CD14-positive monocyte (primary cell): ENCODE results near the gene NLRP3. TPM values are rescaled to one million over a fixed set of nuclear protein-coding genes. Genes with fewer than 3 reads are reported as not detected.
A peak's percentile ranks its signal among the peaks of the same experiment; 100 is the strongest.

Experiments
- DNase-seq, 3 donors: peaks; one replicate each; pipeline ENCODE4 v3.0.0-alpha.2; 2011 to 2022
- H2AFZ ChIP-seq: 2 replicates; pipeline ENCODE4 v1.6.0; 2012; ENCODE audit warnings: mild to moderate bottlenecking, low read depth, low read length, inconsistent platforms; ENCODE audit not compliant: insufficient read depth, poor library complexity, severe bottlenecking
- H3K27ac ChIP-seq, 2 donors: 1 replicate in 1 of 2; 2 replicates in 1 of 2; pipeline ENCODE4 v1.5.1; 2012 to 2013; ENCODE audit warnings: low read length in 2 of 2, control low read depth in 1 of 2, inconsistent platforms in 1 of 2, low read depth in 1 of 2, mild to moderate bottlenecking in 1 of 2
- H3K27me3 ChIP-seq, 2 donors: one replicate each; pipeline versions ENCODE4 v1.6.0 to v1.6.1; 2011 to 2013; ENCODE audit warnings: low read length in 2 of 2; ENCODE audit not compliant: control insufficient read depth in 2 of 2, insufficient read depth in 2 of 2
- H3K36me3 ChIP-seq, 2 donors: replicated peaks in 1 of 2; 1 replicate in 1 of 2; 2 replicates in 1 of 2; pipeline versions ENCODE4 v1.5.1 to v1.6.1; 2012 to 2013; ENCODE audit warnings: low read length in 2 of 2, control low read depth in 1 of 2, inconsistent platforms in 1 of 2, mild to moderate bottlenecking in 1 of 2; ENCODE audit not compliant: insufficient read depth in 2 of 2, control insufficient read depth in 1 of 2
- H3K4me1 ChIP-seq, 2 donors: 1 replicate in 1 of 2; 2 replicates in 1 of 2; pipeline versions ENCODE4 v1.5.1 to v1.6.1; 2012 to 2013; ENCODE audit warnings: low read length in 2 of 2, control low read depth in 1 of 2, inconsistent platforms in 1 of 2, mild to moderate bottlenecking in 1 of 2, moderate library complexity in 1 of 2; ENCODE audit not compliant: insufficient read depth in 2 of 2, control insufficient read depth in 1 of 2
- H3K4me2 ChIP-seq: replicated peaks from 2 replicates; pipeline ENCODE3; 2012; ENCODE audit warnings: low read length, moderate library complexity, mild to moderate bottlenecking; ENCODE audit not compliant: poor library complexity, severe bottlenecking; ENCODE audit errors: extremely low read depth
- H3K4me3 ChIP-seq, 3 experiments: fragments of 200-600 bp in 1 of 3; sonication (generic) in 1 of 3; replicated peaks in 1 of 3; 1 replicate in 2 of 3; 2 replicates in 1 of 3; pipeline ENCODE4 v1.5.1; 2011 to 2013; ENCODE audit warnings: low read length in 3 of 3, mild to moderate bottlenecking in 3 of 3, control low read depth in 2 of 3, low read depth in 2 of 3, inconsistent platforms in 1 of 3, moderate library complexity in 1 of 3
- H3K79me2 ChIP-seq: 2 replicates; pipeline ENCODE4 v1.6.0; 2012; ENCODE audit warnings: mild to moderate bottlenecking, control low read depth, inconsistent platforms, low read length, moderate library complexity; ENCODE audit not compliant: insufficient read depth
- H3K9ac ChIP-seq: 2 replicates; pipeline ENCODE4 v1.6.0; 2017; ENCODE audit warnings: low read length, mild to moderate bottlenecking; ENCODE audit not compliant: insufficient read depth, poor library complexity, severe bottlenecking
- H3K9me3 ChIP-seq, 2 donors: replicated peaks in 1 of 2; 1 replicate in 1 of 2; 2 replicates in 1 of 2; pipeline versions ENCODE4 v1.5.1 to v1.6.1; 2012 to 2013; ENCODE audit warnings: low read length in 2 of 2, control low read depth in 1 of 2; ENCODE audit not compliant: control insufficient read depth in 1 of 2, insufficient read depth in 1 of 2
- H4K20me1 ChIP-seq: 2 replicates; pipeline ENCODE4 v1.6.0; 2012; ENCODE audit warnings: mild to moderate bottlenecking, low read length, control low read depth, moderate library complexity; ENCODE audit not compliant: insufficient read depth
- H3K27ac Mint-ChIP-seq, 7 donors: one replicate each; pipeline ENCODE4 v1.8.0; 2020; ENCODE audit warnings: mild to moderate bottlenecking in 7 of 7, mixed read lengths in 7 of 7, moderate library complexity in 6 of 7, inconsistent platforms in 2 of 7
- H3K27me3 Mint-ChIP-seq, 3 donors: one replicate each; pipeline ENCODE4 v1.8.0; 2021 to 2022; ENCODE audit warnings: low read depth in 3 of 3, mild to moderate bottlenecking in 3 of 3, mixed read lengths in 3 of 3, moderate library complexity in 3 of 3, inconsistent platforms in 1 of 3
- H3K36me3 Mint-ChIP-seq, 2 donors: one replicate each; pipeline ENCODE4 v1.8.0; 2020; ENCODE audit warnings: mixed read lengths in 2 of 2, inconsistent platforms in 1 of 2, mild to moderate bottlenecking in 1 of 2
- H3K4me1 Mint-ChIP-seq: one replicate; pipeline ENCODE4 v1.8.0; 2020; ENCODE audit warnings: mild to moderate bottlenecking, mixed read lengths
- H3K4me3 Mint-ChIP-seq, 2 donors: one replicate each; pipeline ENCODE4 v1.8.0; 2020; ENCODE audit warnings: mild to moderate bottlenecking in 2 of 2, mixed read lengths in 2 of 2, moderate library complexity in 1 of 2
- H3K9me3 Mint-ChIP-seq, 7 donors: one replicate each; pipeline ENCODE4 v1.8.0; 2020 to 2022; ENCODE audit warnings: mixed read lengths in 7 of 7, mild to moderate bottlenecking in 6 of 7, moderate library complexity in 6 of 7, inconsistent platforms in 2 of 7
- WGBS: methylation state at CpG from one replicate; pipeline ENCODE4 v1.1.5; 2013; ENCODE audit warnings: missing lambda C conversion rate; ENCODE audit not compliant: insufficient coverage; 5-methylcytosine and 5-hydroxymethylcytosine counted together
- intact Hi-C, 2 donors: fragments of 100-400 bp; cut with micrococcal nuclease; formaldehyde crosslinking; loops; one replicate each; pipeline versions ENCODE4 v1.15.0 to v1.15.1; 2023
- polyA plus RNA-seq, 3 donors: library from polyadenylated mRNA; depleted of rRNA in 1 of 3; unstranded in 2 of 3; stranded (reverse) in 1 of 3; fragments of 300-500 nt in 2 of 3; fragments of >200 nt in 1 of 3; fragmentation: Illumina TruSeq in 2 of 3; gene quantifications; 1 replicate in 2 of 3; 2 replicates in 1 of 3; pipeline ENCODE4 v1.2.3, GENCODE V29; 2012 to 2021
- TF ChIP-seq, protein P1 (sequence below): fragments of 200-600 bp; IDR thresholded peaks from one replicate; pipeline ENCODE4 v1.8.0; 2022; ENCODE audit warnings: antibody characterized with exemption, mild to moderate bottlenecking

The NLRP3 gene
- polyA plus RNA-seq, 3 donors: 56.2 to 400 (median 61.9) TPM

GRCh38 chr1:247366926-247367645 is 48.9 kb upstream of the NLRP3 start:
- intact Hi-C loops: no loop called here
- no peak overlapping the region for H3K4me3 ChIP-seq
- H4K20me1 ChIP-seq: no peaks in the 10 kb centered on the region
- H3K27ac Mint-ChIP-seq: no peak overlapping the region
- no peaks in the 10 kb centered on the region for H3K27me3 ChIP-seq
- H3K4me1 ChIP-seq: no peaks in the 10 kb centered on the region
- H3K9me3 Mint-ChIP-seq: peaks cover 21 to 30% (median 25%) of the 10 kb centered on the region in 7 donors
- TF ChIP-seq, protein P1, sequence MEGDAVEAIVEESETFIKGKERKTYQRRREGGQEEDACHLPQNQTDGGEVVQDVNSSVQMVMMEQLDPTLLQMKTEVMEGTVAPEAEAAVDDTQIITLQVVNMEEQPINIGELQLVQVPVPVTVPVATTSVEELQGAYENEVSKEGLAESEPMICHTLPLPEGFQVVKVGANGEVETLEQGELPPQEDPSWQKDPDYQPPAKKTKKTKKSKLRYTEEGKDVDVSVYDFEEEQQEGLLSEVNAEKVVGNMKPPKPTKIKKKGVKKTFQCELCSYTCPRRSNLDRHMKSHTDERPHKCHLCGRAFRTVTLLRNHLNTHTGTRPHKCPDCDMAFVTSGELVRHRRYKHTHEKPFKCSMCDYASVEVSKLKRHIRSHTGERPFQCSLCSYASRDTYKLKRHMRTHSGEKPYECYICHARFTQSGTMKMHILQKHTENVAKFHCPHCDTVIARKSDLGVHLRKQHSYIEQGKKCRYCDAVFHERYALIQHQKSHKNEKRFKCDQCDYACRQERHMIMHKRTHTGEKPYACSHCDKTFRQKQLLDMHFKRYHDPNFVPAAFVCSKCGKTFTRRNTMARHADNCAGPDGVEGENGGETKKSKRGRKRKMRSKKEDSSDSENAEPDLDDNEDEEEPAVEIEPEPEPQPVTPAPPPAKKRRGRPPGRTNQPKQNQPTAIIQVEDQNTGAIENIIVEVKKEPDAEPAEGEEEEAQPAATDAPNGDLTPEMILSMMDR: no peak
- no peak overlapping the region for H3K9ac ChIP-seq
- 100% methylated on average over 1 of the region's 4 CpGs for WGBS
- no peak overlapping the region for H2AFZ ChIP-seq
- DNase-seq: no peak
- H3K79me2 ChIP-seq: no peaks in the 10 kb centered on the region
- H3K27me3 Mint-ChIP-seq: peaks cover 6 to 7% (median 6%) of the 10 kb centered on the region in 3 donors
- no peaks in the 10 kb centered on the region for H3K36me3 ChIP-seq
- peaks cover 0 to 3% of the 10 kb centered on the region in 2 donors for H3K36me3 Mint-ChIP-seq
- peaks cover 22 to 25% of the 10 kb centered on the region in 2 donors for H3K9me3 ChIP-seq
- H3K4me1 Mint-ChIP-seq: no peaks in the 10 kb centered on the region
- H3K4me2 ChIP-seq: no peak overlapping the region
- no peak overlapping the region for H3K27ac ChIP-seq
- H3K4me3 Mint-ChIP-seq: no peak overlapping the region

GRCh38 chr1:247367786-247368422 is 48.1 kb upstream of the NLRP3 start:
- peaks cover 21 to 30% (median 25%) of the 10 kb centered on the region in 7 donors for H3K9me3 Mint-ChIP-seq
- no peaks in the 10 kb centered on the region for H3K27me3 ChIP-seq
- peaks cover 0 to 3% of the 10 kb centered on the region in 2 donors for H3K36me3 Mint-ChIP-seq
- DNase-seq: no peak
- WGBS: 100% methylated on average over 1 of the region's 6 CpGs
- H3K27me3 Mint-ChIP-seq: peaks cover 6 to 8% (median 7%) of the 10 kb centered on the region in 3 donors
- intact Hi-C loops: no loop called here
- H4K20me1 ChIP-seq: no peaks in the 10 kb centered on the region
- H3K4me1 Mint-ChIP-seq: peaks cover 4% of the 10 kb centered on the region
- no peaks in the 10 kb centered on the region for H3K36me3 ChIP-seq
- TF ChIP-seq, protein P1: no peak
- H2AFZ ChIP-seq: no peak overlapping the region
- H3K4me2 ChIP-seq: no peak overlapping the region
- H3K27ac Mint-ChIP-seq: peak overlapping the region in 1 of 7 donors; percentile 18
- H3K4me1 ChIP-seq: peaks cover 0 to 2% of the 10 kb centered on the region in 2 donors
- H3K79me2 ChIP-seq: no peaks in the 10 kb centered on the region
- H3K9me3 ChIP-seq: peaks cover 22 to 25% of the 10 kb centered on the region in 2 donors
- no peak overlapping the region for H3K4me3 Mint-ChIP-seq
- no peak overlapping the region for H3K27ac ChIP-seq
- H3K4me3 ChIP-seq: no peak overlapping the region
- H3K9ac ChIP-seq: no peak overlapping the region
